ENCODE measurements around the gene ACAD10. TPM values are rescaled to one million over a fixed set of nuclear protein-coding genes. Genes with fewer than 3 reads are reported as not detected.
A peak's percentile ranks its signal among the peaks of the same experiment; 100 is the strongest.

Gene ACAD10
- total and polyA plus RNA-seq, 4 donors: 10.1 to 38.6 (median 17.5) TPM

GRCh38 chr12:111789779-111790178, 103.9 kb downstream of the ACAD10 start:
- TF ChIP-seq, protein P1, sequence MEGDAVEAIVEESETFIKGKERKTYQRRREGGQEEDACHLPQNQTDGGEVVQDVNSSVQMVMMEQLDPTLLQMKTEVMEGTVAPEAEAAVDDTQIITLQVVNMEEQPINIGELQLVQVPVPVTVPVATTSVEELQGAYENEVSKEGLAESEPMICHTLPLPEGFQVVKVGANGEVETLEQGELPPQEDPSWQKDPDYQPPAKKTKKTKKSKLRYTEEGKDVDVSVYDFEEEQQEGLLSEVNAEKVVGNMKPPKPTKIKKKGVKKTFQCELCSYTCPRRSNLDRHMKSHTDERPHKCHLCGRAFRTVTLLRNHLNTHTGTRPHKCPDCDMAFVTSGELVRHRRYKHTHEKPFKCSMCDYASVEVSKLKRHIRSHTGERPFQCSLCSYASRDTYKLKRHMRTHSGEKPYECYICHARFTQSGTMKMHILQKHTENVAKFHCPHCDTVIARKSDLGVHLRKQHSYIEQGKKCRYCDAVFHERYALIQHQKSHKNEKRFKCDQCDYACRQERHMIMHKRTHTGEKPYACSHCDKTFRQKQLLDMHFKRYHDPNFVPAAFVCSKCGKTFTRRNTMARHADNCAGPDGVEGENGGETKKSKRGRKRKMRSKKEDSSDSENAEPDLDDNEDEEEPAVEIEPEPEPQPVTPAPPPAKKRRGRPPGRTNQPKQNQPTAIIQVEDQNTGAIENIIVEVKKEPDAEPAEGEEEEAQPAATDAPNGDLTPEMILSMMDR (IDR thresholded peaks at IDR 0.05; ENCODE audit: control extremely low read depth, extremely low read depth): no peak
- H3K27ac ChIP-seq (ENCODE audit: low read depth in 1 of 2, low read length in 1 of 2): peak overlapping the region in 1 of 2 donors; percentile 4
- no peak overlapping the region for H3K4me3 ChIP-seq
- peaks cover 0 to 5% (median 0%) of the 10 kb centered on the region in 5 donors for H3K4me1 ChIP-seq (ENCODE audit: control insufficient read depth in 5 of 5, insufficient read depth in 5 of 5, low read length in 5 of 5)
- WGBS, 2 donors: 84 to 92% methylated on average over 11 of the region's 11 CpGs
- H3K27me3 ChIP-seq (ENCODE audit: control insufficient read depth in 3 of 3, insufficient read depth in 3 of 3, low read length in 2 of 3): no peaks in the 10 kb centered on the region
- H3K9me3 ChIP-seq (ENCODE audit: control insufficient read depth in 4 of 4, insufficient read depth in 3 of 4, low read length in 3 of 4): no peaks in the 10 kb centered on the region
- ATAC-seq (ENCODE audit: insufficient read depth, low FRiP score) (no peak), DNase-seq (no peak)
- no peak overlapping the region for H3K9ac ChIP-seq (ENCODE audit: insufficient read depth in 1 of 2, low read length in 2 of 2)
- peaks cover 17 to 52% (median 46%) of the 10 kb centered on the region in 4 donors for H3K36me3 ChIP-seq (ENCODE audit: control insufficient read depth in 4 of 4, insufficient read depth in 4 of 4, low read length in 4 of 4)

DNA sequence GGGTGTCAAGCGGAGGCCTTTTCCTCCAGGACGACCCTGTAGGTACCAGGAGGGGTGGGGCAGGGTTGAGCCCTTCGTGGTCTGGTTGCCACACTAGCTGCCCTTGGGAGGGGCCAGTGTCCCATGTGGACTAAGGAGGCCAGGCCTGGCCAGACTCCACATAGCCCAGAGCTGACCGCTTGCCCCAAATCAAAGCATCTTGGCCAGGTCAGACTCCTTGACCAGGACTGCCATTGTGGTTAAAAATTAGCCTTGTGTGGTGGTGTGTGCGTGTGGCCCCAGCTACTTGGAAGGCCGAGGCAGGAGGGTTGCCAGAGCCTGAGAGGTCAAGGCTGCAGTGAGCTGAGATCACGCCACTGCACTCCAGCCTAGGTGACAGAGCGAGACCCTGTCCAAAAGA, 105.7 kb downstream of the ACAD10 start:
- H3K4me3 ChIP-seq: no peak overlapping the region
- H3K9ac ChIP-seq (ENCODE audit: insufficient read depth in 1 of 2, low read length in 2 of 2): no peak overlapping the region
- peaks cover 0 to 3% (median 0%) of the 10 kb centered on the region in 5 donors for H3K4me1 ChIP-seq (ENCODE audit: control insufficient read depth in 5 of 5, insufficient read depth in 5 of 5, low read length in 5 of 5)
- 81 to 92% methylated on average over 8 of the region's 8 CpGs for WGBS, 2 donors
- ATAC-seq (ENCODE audit: insufficient read depth, low FRiP score): no peak
- H3K27ac ChIP-seq (ENCODE audit: low read depth in 1 of 2, low read length in 1 of 2): peak overlapping the region; percentile 17 to 68
- H3K9me3 ChIP-seq (ENCODE audit: control insufficient read depth in 4 of 4, insufficient read depth in 3 of 4, low read length in 3 of 4): no peaks in the 10 kb centered on the region
- H3K27me3 ChIP-seq (ENCODE audit: control insufficient read depth in 3 of 3, insufficient read depth in 3 of 3, low read length in 2 of 3): no peaks in the 10 kb centered on the region
- TF ChIP-seq, protein P1 (IDR thresholded peaks at IDR 0.05; ENCODE audit: control extremely low read depth, extremely low read depth): no peak
- H3K36me3 ChIP-seq (ENCODE audit: control insufficient read depth in 4 of 4, insufficient read depth in 4 of 4, low read length in 4 of 4): peaks cover 17 to 52% (median 45%) of the 10 kb centered on the region in 4 donors
- no peak for DNase-seq

DNA sequence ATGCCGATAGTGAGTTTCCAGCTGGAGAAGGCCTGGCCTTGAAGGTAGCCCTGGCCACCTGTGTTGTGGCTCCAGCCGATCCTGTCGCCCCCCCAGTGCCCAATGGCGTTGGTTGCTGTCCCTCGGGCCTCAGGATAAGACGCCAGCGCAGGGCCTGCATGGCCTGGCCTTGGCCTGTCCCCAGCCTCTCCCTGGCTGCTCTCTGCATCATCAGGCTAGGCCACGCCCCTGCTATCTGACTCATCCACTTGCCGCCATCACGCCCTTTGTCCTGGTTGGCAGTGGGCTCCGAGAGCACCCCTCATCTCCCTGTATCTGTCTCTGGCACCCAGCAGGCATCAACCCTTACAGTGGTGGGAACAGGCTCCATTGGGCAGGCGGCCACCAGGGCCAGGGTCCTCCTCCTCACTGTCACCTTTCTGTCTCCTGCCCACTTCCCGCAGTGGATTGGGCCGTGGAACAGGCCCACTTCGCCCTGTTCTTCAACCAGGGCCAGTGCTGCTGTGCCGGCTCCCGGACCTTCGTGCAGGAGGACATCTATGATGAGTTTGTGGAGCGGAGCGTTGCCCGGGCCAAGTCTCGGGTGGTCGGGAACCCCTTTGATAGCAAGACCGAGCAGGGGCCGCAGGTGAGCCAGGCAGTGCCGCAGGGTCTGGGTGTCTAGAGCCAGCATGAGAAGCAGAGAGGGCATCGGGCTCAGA, 106.5 kb downstream of the ACAD10 start:
- TF ChIP-seq, protein P1 (IDR thresholded peaks at IDR 0.05; ENCODE audit: control extremely low read depth, extremely low read depth): no peak
- H3K4me1 ChIP-seq (ENCODE audit: control insufficient read depth in 5 of 5, insufficient read depth in 5 of 5, low read length in 5 of 5): peaks cover 0 to under 1% (median 0%) of the 10 kb centered on the region in 5 donors
- H3K27ac ChIP-seq (ENCODE audit: low read depth in 1 of 2, low read length in 1 of 2): peak overlapping the region; percentile 2 to 68
- peaks cover 17 to 52% (median 45%) of the 10 kb centered on the region in 4 donors for H3K36me3 ChIP-seq (ENCODE audit: control insufficient read depth in 4 of 4, insufficient read depth in 4 of 4, low read length in 4 of 4)
- no peaks in the 10 kb centered on the region for H3K27me3 ChIP-seq (ENCODE audit: control insufficient read depth in 3 of 3, insufficient read depth in 3 of 3, low read length in 2 of 3)
- no peak overlapping the region for H3K9ac ChIP-seq (ENCODE audit: insufficient read depth in 1 of 2, low read length in 2 of 2)
- ATAC-seq (ENCODE audit: insufficient read depth, low FRiP score) (no peak), DNase-seq (no peak)
- 90 to 94% methylated on average over 25 to 27 of the region's 27 CpGs for WGBS, 2 donors
- no peaks in the 10 kb centered on the region for H3K9me3 ChIP-seq (ENCODE audit: control insufficient read depth in 4 of 4, insufficient read depth in 3 of 4, low read length in 3 of 4)
- H3K4me3 ChIP-seq: no peak overlapping the region

Measured in lung (tissue), 12 donors.